Caco-2 (cell line): ENCODE data around the gene CPB2. TPM values are rescaled to one million over a fixed set of nuclear protein-coding genes. Genes with fewer than 3 reads are reported as not detected.

Experiments used
- BruUV-seq: library from RNA; stranded (reverse); fragments of 400-500 nt; replicated peaks from 2 replicates; lab custom pipeline; 2021; lab: Mats Ljungman, UMichigan
- CTCF ChIA-PET: fragments of 300-600 bp; sonication (Branson Sonifier 250); formaldehyde crosslinking; loops from one replicate; lab custom pipeline; 2022; ENCODE audit warnings: antibody characterized with exemption; lab: Charles Lee
- POLR2A ChIA-PET: fragments of 300-600 bp; sonication (Branson Sonifier 250); formaldehyde crosslinking; loops from one replicate; lab custom pipeline; 2022; ENCODE audit warnings: antibody characterized with exemption; lab: Charles Lee
- DNase-seq, 2 experiments: peaks; one replicate each; pipeline versions ENCODE4 v3.0.0 to v3.0.0-alpha.2; 2020 to 2022
- H3K27me3 ChIP-seq: replicated peaks from 2 replicates; pipeline ENCODE4 v1.6.0; 2011; ENCODE audit warnings: low read length; ENCODE audit not compliant: control insufficient read depth, insufficient read depth
- H3K36me3 ChIP-seq: 2 replicates; pipeline ENCODE4 v1.5.1; 2011; ENCODE audit warnings: low read length; ENCODE audit not compliant: control insufficient read depth, insufficient read depth
- H3K4me1 ChIP-seq: fragments of 250-450 bp; sonication (Bioruptor Pico); 2 replicates; pipeline ENCODE4 v1.5.1; 2020; ENCODE audit warnings: mild to moderate bottlenecking
- H3K4me3 ChIP-seq: 2 replicates; pipeline ENCODE4 v1.5.1; 2011; ENCODE audit warnings: low read depth, mild to moderate bottlenecking, control low read depth, low read length
- H3K9me3 ChIP-seq: fragments of 250-450 bp; sonication (Bioruptor Pico); 2 replicates; pipeline ENCODE4 v1.5.1; 2020; ENCODE audit warnings: mild to moderate bottlenecking, moderate library complexity
- H3K27ac Mint-ChIP-seq: one replicate; pipeline ENCODE4 v1.8.0; 2022; ENCODE audit warnings: mixed read lengths; ENCODE audit not compliant: unreplicated experiment
- H3K27me3 Mint-ChIP-seq: one replicate; pipeline ENCODE4 v1.8.0; 2022; ENCODE audit warnings: mixed read lengths; ENCODE audit not compliant: insufficient read depth, unreplicated experiment
- H3K36me3 Mint-ChIP-seq: one replicate; pipeline ENCODE4 v1.8.0; 2022; ENCODE audit warnings: mild to moderate bottlenecking, mixed read lengths; ENCODE audit not compliant: insufficient read depth, unreplicated experiment
- H3K4me1 Mint-ChIP-seq: one replicate; pipeline ENCODE4 v1.8.0; 2022; ENCODE audit warnings: low read depth, mixed read lengths; ENCODE audit not compliant: unreplicated experiment
- H3K4me3 Mint-ChIP-seq: one replicate; pipeline ENCODE4 v1.8.0; 2022; ENCODE audit warnings: mild to moderate bottlenecking, moderate library complexity, mixed read lengths; ENCODE audit not compliant: unreplicated experiment
- H3K9me3 Mint-ChIP-seq: one replicate; pipeline ENCODE4 v1.8.0; 2022; ENCODE audit warnings: mixed read lengths; ENCODE audit not compliant: unreplicated experiment
- intact Hi-C: fragments of 100-400 bp; cut with micrococcal nuclease; formaldehyde crosslinking; loops from one replicate; pipeline ENCODE4 v1.10.0; 2022; ENCODE audit not compliant: unreplicated experiment
- total RNA-seq: library from RNA; stranded (reverse); gene quantifications from 2 replicates; pipeline ENCODE4 v1.2.3, GENCODE V29; 2022
- TF ChIP-seq, protein P1 (sequence below), 2 experiments: fragments of 200-600 bp in 1 of 2; IDR thresholded peaks; 1 replicate in 1 of 2; 2 replicates in 1 of 2; pipeline versions ENCODE4 v1.5.1 to v1.8.0; 2011 to 2022; ENCODE audit warnings: antibody characterized with exemption in 1 of 2, control low read depth in 1 of 2, inconsistent platforms in 1 of 2, low read depth in 1 of 2, low read length in 1 of 2, mild to moderate bottlenecking in 1 of 2, moderate library complexity in 1 of 2; ENCODE audit not compliant: insufficient read depth in 1 of 2, severe bottlenecking in 1 of 2, unreplicated experiment in 1 of 2

Gene CPB2
- total RNA-seq, 1 experiment from 2014 or later = 0.18 TPM

DNA sequence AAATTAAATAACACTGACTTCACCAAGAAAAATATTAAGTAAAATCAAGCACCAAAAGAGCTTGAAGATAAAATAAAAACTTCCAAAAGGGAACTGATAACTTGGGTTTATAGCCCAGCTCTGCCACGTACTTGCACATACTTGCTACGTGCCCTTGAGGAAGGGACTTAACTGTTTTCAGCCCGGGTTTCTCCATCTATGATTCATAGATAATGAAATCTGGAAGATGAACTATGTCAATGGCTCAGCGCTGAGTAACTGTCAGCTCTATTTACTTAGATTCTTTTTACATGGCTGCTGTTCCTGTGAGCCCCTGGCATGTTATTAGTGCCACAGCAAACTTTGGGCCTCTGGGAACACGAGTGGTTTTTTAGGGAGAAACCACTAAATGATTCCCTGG lies 42.6 kb downstream of the CPB2 start:
- BruUV-seq = no TSS peak
- H3K4me3 ChIP-seq = no peak overlapping the region
- H3K27me3 ChIP-seq = no peaks in the 10 kb centered on the region
- no peak overlapping the region for H3K27ac Mint-ChIP-seq
- no peaks in the 10 kb centered on the region for H3K27me3 Mint-ChIP-seq
- H3K9me3 Mint-ChIP-seq = no peaks in the 10 kb centered on the region
- TF ChIP-seq, protein P1, sequence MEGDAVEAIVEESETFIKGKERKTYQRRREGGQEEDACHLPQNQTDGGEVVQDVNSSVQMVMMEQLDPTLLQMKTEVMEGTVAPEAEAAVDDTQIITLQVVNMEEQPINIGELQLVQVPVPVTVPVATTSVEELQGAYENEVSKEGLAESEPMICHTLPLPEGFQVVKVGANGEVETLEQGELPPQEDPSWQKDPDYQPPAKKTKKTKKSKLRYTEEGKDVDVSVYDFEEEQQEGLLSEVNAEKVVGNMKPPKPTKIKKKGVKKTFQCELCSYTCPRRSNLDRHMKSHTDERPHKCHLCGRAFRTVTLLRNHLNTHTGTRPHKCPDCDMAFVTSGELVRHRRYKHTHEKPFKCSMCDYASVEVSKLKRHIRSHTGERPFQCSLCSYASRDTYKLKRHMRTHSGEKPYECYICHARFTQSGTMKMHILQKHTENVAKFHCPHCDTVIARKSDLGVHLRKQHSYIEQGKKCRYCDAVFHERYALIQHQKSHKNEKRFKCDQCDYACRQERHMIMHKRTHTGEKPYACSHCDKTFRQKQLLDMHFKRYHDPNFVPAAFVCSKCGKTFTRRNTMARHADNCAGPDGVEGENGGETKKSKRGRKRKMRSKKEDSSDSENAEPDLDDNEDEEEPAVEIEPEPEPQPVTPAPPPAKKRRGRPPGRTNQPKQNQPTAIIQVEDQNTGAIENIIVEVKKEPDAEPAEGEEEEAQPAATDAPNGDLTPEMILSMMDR (IDR thresholded peaks at IDR 0.05; ENCODE audit: insufficient read depth in 1 of 2, low read depth in 1 of 2, low read length in 1 of 2, severe bottlenecking in 1 of 2, unreplicated experiment in 1 of 2) = no peak
- DNase-seq = no peak
- ChIA-PET CTCF (no interaction called here), POLR2A (no interaction called here)
- intact Hi-C loops = no loop called here
- H3K36me3 ChIP-seq = no peaks in the 10 kb centered on the region
- H3K9me3 ChIP-seq = no peaks in the 10 kb centered on the region
- H3K36me3 Mint-ChIP-seq = no peaks in the 10 kb centered on the region
- H3K4me1 ChIP-seq = no peaks in the 10 kb centered on the region
- H3K4me1 Mint-ChIP-seq = no peaks in the 10 kb centered on the region
- H3K4me3 Mint-ChIP-seq = no peak overlapping the region

DNA sequence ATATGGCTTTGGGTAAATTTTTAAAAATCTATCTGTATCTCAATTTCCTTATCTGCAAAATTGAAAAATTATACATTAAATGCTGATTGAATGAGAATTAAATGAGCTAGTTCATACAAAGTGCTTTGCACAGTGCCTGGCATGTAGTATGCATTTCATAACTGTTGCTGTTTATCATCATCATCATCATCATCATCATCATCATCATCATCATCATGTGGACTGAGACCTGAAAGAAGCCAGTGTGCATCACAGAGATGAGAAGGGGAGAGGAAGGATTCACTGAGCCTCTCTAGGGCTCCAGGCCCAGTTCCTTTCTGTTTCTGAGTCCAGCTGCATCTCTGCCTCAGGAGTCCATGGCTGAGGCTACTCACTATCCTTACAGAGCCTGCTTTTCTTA lies 45.4 kb downstream of the CPB2 start:
- peaks cover 8% of the 10 kb centered on the region for H3K4me1 Mint-ChIP-seq
- H3K36me3 ChIP-seq = no peaks in the 10 kb centered on the region
- no TSS peak for BruUV-seq
- peaks cover 9% of the 10 kb centered on the region for H3K27me3 Mint-ChIP-seq
- no peaks in the 10 kb centered on the region for H3K9me3 ChIP-seq
- ChIA-PET CTCF (interaction anchor here (1.7 kb wide), 1 partner anchor 67 kb away, joined by 8 read pairs; no protein-coding TSS in a partner anchor), POLR2A (no interaction called here)
- intact Hi-C loops = no loop called here
- H3K27me3 ChIP-seq = no peaks in the 10 kb centered on the region
- no peaks in the 10 kb centered on the region for H3K4me1 ChIP-seq
- no peak overlapping the region for H3K4me3 ChIP-seq
- no peak overlapping the region for H3K27ac Mint-ChIP-seq
- H3K4me3 Mint-ChIP-seq = no peak overlapping the region
- DNase-seq = no peak
- TF ChIP-seq, protein P1 (IDR thresholded peaks at IDR 0.05; ENCODE audit: insufficient read depth in 1 of 2, low read depth in 1 of 2, low read length in 1 of 2, severe bottlenecking in 1 of 2, unreplicated experiment in 1 of 2) = no peak
- no peaks in the 10 kb centered on the region for H3K36me3 Mint-ChIP-seq
- no peaks in the 10 kb centered on the region for H3K9me3 Mint-ChIP-seq

DNA sequence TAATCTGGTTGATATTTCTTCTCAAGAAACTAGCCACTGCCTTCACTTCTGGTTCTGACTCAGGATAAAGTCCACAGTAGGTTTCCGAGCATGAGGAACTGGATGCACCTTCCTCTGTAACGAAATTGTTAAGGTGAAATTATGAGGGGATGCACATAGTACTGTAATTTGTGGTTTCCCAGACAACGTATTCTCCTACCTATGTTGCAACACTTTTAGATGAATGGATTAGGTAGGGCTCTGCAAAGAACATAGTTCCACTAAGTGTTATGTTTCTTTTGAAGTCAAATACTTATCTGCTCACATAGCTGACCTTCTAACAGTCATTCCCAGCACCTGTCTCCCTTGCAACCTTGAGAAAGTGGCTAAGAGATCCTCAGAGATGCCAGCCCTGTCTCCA lies 46.6 kb downstream of the CPB2 start:
- TF ChIP-seq, protein P1 (IDR thresholded peaks at IDR 0.05; ENCODE audit: insufficient read depth in 1 of 2, low read depth in 1 of 2, low read length in 1 of 2, severe bottlenecking in 1 of 2, unreplicated experiment in 1 of 2) = no peak

More for the DNA sequence above, 46.6 kb downstream of the CPB2 start:
- H3K9me3 ChIP-seq = no peaks in the 10 kb centered on the region
- intact Hi-C loops = no loop called here
- no peaks in the 10 kb centered on the region for H3K27me3 ChIP-seq
- ChIA-PET CTCF (interaction anchor here (1.7 kb wide), 1 partner anchor 68 kb away, joined by 8 read pairs; no protein-coding TSS in a partner anchor), POLR2A (no interaction called here)
- H3K36me3 ChIP-seq = no peaks in the 10 kb centered on the region
- no peak overlapping the region for H3K4me3 ChIP-seq
- H3K4me1 Mint-ChIP-seq = peaks cover 8% of the 10 kb centered on the region
- H3K9me3 Mint-ChIP-seq = no peaks in the 10 kb centered on the region
- BruUV-seq = no TSS peak
- peaks cover 9% of the 10 kb centered on the region for H3K27me3 Mint-ChIP-seq
- no peak for DNase-seq
- no peak overlapping the region for H3K27ac Mint-ChIP-seq
- no peak overlapping the region for H3K4me3 Mint-ChIP-seq
- H3K4me1 ChIP-seq = no peaks in the 10 kb centered on the region
- no peaks in the 10 kb centered on the region for H3K36me3 Mint-ChIP-seq
